GM18519 (cell line): ENCODE data around the gene RNF215.
"Not testable (repeated sequence)": the region's sequence is repeated elsewhere in the genome, so short reads cannot be mapped to it uniquely, and the experiment has no call there.

Experiments used
- ATAC-seq: cut with Tn5 transposase; IDR thresholded peaks from one replicate; pipeline ENCODE4 v1.9.1; 2021; ENCODE audit warnings: mild to moderate bottlenecking, moderate library complexity; ENCODE audit not compliant: unreplicated experiment, low FRiP score

The RNF215 gene

DNA sequence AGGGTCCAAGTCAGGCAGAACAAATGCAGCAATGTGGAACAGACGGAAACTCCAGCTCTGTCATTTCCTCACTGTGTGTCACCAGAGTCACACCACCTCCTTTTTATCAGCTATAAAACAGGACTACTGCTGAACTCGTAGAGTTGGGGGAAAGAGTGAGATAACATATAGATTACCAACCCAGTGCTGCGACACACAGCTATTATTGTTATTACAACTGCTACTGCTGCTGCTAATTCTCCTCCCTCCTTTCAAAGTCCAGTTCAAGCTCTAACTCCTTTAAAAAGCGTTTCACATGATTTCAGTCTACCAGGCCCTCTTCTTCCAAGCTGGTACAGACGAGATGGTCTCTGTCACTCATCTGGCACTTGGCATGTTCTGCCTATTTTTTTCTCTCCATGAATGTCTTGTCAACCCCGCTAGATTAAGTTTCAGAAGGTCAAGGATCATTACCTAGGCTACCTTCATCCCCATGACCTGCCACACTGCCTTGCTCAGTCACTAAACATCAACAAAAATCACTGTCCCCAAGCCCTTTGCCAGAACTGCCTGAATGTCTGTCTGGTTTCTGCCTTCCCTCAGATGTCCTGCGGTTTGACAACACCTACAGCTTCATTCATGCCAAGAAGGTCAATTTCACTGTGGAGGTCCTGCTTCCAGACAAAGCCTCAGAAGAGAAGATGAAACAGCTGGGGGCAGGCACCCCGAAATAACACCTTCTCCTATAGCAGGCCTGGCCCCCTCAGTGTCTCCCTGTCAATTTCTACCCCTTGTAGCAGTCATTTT, 34.7 kb upstream of the RNF215 start:
- ATAC-seq, result no peak

DNA sequence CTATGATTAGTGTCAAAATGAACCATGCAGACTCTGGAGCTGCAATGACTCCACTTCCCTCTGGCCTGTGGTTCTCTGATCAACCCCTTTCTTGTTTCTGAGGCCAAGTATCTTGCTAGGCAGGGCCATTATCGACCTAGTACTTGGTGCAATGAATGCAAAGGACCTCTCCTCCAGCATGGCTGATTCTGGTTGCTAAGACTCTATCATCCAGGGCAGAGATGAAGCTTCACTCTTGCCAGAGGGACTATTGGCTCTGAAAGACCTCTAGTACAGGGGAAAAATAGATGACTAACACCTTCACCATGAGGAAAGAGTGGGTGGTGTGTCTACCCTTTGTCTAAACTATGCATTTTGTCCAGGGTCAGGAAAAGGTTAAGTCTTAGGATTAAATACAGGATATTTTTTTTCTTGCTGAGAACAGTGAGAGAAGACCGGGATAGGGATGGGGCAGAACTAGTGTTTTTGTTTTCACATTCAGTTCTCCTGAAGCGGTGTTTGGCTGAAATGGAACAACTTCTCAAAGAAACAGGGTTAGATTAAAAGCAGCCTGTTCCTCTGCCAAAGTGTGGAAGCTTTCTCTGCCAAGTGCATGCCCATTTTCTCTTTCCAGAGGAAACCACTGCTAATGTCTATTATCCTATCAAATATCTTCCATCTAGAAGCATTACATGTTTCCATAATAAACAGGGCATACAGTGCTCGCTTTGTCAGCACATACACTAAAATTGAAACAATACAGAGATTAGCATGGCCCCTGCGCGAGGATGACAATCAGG, 33.3 kb upstream of the RNF215 start:
- no peak for ATAC-seq

DNA sequence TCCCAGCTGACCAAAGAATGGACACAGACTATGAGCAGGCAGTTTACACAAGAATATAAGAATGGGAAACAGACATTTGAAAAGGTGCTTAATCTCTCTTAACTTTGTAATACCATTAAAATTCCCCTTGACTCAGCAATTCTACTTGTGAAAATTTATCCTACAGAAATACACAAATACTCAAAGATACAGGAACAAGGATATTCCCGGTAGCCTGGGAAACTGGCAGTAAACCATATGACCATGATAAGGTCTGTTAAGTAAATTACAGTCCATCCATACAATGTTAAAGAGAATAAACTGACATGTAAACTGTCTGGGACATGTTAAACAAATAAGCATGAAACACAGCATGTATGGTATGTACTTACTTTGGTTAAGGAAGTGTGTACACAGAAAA, 29.6 kb upstream of the RNF215 start:
- no peak for ATAC-seq

DNA sequence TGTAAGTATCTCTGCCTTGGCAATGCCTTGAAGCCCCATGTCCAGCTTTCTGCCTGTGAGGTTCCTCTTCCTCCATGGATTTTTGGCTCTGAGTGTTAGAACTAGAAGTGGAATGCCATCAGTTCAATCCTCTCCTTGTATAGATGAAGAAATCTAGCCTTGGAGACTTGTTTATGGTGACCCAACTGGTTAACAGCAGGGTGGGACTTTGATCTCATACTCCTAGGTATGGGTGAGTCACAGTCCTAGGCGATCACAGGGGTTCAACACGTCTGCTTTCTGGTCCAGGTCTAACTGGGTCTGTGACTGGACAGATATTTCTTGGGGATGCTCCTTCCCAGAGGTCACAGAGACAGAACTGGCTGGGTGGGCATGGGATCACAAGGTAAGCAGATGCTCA, 29.2 kb upstream of the RNF215 start:
- ATAC-seq, result no peak

DNA sequence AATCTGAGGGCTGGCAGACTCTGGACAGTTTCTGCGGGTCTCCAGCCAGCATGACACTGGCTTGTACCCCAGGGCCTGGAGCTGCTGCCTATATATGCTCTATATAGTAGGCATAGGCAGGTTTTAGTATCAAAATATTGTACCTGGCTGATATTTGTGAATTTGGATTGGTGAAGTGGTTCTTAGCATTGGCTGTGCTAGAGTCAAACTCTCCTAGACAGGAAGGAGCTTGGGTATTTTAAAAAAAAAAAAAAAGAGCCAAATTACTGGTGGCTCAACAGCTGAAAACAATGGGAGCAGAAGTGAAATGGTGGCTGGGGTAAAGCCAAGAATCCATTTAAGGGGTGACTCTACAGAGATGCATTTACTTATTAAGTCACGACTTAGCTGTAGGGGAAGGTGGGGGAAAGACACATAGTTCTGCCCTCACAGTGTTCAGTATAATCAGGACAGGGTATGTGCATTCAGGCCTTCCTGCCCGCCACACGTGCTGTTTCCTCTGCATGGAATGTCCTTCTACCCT, 27.4 kb upstream of the RNF215 start:
- no peak for ATAC-seq

DNA sequence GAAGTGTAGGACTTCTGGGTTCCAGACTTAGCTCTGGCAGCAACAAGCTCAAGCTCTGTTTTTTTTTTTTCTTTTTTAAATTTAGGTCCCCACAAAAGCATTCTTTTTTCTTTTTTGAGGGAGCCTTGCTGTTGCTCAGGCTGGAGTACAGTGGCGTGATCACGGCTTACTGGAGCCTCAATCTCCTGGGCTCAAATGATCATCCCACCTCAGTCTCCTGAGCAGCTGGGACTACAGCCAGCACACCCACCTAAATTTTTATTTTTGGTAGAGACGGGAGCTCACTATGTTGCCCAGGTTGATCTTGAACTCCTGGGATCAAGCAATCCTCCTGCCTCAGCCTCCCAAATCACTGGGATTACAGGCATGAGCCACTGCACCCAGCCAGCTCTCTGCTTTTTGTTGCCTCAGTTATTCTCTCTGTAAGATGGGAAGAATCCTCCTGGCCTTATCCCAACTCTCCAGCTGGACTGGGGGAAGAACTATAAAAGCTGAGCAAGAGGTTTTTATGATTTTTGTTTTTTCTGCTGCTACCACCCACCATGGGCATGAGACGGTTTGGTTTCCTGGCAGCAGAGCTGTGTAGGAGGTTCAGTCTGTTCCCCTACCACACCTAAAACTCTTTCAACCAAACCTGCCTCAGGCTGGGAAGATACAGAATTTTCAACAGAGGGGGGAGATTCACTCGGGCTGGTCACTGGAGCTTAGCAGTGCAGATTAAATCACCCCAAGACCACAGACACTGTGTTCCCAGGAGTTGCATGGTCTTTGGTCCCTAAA, 26.7 kb upstream of the RNF215 start:
- no peak for ATAC-seq

DNA sequence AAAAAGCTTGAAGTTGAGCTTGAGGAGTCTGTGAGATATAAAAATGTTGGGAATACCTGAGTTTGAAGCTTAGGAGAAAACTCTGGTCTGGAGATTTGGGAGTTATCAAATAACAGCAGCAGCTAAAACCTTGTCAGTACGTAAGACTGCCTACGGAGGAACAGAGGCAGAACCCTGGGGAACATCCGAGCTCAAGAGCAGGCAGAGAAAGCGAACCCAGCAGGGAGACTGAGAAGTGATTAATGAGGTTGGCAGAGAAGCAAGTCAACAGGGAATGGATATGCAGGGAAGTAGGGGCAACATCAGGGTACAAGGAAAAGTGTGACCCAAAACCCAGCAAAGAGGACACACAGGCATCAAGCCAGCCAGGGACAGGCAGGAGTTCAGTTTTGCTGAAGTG, 25.8 kb upstream of the RNF215 start:
- ATAC-seq, result no peak

DNA sequence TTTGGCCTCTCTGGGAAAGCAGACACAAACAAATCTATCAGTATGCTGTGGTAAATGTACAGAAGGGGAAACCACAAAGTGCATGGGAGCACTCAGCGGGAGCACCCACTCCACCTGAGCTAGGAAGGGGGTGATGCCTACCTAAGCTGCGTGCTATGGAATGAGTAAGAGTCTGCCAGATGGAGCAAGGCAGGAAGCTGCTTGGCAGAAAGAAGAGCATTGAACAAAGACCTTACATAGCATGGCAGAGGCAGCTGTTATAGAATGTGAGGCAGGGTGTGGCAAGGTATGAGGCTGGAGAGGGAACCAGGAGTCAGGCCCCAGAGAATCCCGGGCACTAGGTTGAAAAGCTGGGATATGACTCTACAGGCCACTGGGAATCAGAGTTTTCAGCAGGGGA, 24.6 kb upstream of the RNF215 start:
- ATAC-seq, result no peak

DNA sequence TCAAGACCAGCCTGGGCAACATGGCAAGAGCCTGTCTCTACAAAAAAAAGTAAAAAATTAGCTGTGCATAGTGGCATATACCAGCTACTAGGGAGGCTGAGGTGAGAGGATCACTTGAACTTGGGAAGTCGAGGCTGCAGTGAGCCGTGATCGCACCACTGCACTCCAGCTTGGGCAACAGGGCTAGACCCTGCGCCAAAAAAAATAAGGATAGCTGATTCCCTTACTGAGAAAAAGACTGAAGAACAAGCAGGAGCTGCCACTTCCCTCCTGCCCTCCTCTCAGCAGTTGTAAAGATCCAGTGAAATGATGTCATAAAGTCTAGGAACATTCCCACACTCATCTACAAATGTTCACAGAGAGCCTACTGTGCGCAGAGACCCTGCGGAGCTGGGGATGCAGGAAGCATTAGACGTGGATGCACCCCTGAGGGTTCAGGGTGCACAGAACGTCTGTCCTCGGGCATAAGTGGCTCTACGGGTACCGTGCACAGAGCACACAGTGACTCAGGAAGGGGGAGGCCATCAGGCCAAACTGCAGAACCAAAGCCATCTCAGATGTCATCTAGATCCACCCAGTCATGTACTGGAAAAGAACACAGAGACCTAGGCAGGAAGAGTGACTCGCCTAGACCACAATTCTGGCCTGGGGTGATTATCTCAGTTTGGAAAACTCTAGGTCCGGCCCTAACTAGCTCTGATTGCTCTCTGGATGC, 21.3 kb upstream of the RNF215 start:
- no peak for ATAC-seq

DNA sequence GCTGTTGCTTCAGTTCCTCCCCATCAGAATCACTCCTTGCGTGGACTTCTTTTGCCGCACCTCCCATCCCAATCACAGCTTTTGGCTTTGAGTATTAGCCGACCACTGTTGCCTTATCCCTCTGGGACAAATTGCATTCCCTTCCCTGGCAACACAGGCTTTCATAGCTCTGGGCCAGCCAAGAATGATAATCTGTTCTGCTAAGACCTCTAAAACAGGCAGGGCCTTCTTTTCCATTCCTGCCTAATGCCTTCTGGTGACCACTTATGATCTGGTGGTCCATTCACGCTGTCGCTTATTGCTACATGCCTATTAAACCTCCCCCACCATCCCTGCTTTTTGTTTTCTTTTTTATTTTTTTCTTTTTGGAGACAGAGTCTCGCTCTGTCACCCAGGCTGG, 19.2 kb upstream of the RNF215 start:
- no peak for ATAC-seq

DNA sequence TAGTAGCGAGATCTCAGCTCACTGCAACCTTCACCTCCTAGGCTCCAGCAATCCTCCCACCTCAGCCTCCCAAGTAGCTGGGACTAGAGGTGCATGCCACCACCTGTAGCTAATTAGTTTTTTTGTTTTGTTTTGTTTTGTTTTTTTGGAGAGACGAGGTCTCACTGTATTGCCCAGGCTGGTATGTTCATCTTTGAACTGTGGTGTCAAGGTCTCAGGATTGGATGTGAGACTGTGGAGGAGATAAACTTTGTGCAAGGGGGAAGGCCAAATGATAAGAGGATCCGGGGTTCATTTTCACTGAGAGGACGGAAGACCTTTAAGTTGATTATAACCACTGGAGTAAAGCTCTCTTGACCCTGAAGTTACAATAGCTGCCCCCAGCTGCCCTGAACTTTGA, 18.5 kb upstream of the RNF215 start:
- no peak for ATAC-seq

DNA sequence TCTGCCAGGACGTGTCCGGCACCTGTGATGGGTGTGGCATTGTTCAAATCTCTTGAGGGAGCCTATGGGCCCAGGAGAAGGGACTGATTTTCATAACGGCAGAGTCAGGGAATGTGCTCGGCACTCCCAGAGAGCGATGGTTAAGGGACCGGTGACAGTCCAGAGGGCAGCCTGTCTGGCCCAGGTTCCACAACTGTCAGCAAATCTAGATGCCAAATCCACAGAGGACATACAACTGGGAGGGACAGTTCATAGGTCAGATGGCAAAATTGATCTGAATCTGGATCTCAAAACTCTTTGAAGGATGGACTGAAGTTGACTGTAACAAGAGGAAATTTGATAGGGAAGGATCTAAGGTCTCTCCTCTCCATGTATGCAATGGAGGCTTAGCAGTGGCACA, 17.1 kb upstream of the RNF215 start:
- no peak for ATAC-seq

DNA sequence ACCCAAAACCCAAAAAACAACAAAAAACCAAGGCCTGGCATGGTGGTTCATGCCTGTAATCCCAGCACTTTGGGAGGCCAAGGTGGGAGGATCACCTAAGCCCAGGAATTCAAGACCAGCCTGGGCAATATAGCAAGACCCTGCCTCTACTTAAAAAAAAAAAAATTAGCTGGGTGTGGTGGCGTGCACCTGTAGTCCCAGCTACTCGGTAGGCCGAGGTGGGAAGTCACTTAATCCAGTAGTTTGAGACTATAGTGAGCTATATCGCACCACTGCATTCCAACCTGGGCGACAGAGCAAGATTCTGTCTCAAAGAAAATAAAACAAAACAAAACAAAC, 15.5 kb upstream of the RNF215 start:
- not testable (repeated sequence) for ATAC-seq

DNA sequence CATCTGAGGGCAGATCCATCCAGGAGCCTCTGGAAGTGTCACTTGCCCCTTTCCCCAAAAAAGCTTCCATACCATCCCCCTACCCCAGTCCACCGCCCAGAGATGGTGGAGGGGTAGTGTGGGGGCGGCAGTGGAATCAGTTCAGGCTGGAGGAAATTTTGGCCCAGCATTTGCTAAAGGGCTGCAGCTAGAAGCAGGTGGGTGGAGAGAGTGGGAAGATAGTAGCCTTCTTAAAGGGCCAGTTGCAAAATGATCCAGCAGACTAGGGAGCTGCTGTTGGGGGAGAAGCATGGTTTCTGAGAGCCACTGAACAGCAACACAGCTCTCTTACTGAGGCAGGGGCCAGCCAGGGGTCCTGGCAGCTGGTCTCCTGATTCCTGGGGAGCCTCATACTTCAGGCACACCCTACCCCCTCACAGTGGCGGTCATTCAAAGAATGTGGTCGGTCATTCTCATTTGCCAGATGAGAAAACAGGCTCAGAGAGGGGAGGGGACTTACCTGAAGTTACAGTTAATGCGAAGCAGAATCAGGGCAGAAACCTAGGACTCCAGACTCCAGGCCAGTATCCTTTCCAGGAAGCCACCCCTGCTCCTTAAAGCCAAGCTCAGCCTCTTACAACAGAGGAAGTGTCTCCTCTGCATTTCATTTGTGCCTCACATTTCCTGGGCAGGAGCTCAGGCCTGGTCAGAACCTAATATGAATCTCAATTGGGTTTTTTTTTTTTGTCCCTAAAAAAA, 15.0 kb upstream of the RNF215 start:
- ATAC-seq, result no peak

DNA sequence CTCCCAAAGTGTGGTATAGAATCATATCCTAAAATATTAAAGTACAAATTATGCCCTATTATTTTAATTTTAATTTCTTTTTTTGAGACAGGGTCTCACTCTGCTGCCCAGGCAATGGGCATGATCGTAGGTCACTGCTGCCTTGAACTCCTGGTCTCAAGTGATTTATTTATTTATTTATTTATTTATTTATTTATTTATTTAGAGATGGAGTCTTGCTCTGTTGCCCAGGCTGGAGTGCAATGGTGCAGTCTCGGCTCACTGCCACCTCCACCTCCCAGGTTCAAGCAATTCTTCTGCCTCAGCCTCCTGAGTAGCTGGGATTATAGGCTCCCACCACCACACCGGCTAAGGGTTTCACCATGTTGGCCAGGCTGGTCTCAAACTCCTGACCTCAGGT, 13.8 kb upstream of the RNF215 start:
- not testable (repeated sequence) for ATAC-seq

DNA sequence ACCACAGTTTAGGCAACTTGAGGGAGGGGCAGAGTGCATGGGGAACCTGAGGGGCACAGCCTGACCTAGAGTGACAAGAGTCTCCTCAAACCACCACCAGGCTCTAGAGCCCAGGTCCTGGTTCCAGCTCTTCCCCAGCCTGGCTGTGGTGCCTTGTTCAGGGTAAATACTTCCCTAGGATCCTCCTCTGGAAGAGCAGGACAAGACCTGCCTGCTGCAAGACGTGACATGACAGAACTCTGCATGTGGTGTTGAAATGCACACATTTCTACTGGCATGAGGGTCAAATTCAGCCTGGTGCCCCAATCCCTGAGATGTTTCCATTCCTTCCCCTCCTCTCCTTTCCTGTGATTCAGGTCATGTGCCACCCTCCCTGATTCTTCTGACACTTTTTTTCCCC, 12.9 kb upstream of the RNF215 start:
- no peak for ATAC-seq

DNA sequence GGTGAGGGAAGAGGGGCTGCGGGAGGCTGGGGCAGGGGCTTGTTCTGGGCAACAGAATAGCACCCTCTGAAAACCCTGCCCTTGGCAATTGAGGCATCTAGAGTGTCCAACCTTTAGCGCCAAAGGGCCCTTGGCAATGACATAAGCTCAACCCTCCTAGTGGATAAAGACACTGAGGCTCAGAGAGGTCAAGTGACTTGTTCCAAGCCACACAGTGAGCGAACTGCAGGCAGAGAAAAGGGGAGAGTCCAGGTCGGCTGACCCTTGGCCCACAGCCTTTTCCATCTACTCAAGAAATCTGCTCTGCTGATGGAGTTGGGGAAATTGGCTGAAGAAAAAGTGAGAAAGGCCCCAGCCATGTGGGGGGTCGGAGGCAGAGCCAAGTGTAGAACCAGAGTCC, 12.5 kb upstream of the RNF215 start:
- ATAC-seq, result no peak

DNA sequence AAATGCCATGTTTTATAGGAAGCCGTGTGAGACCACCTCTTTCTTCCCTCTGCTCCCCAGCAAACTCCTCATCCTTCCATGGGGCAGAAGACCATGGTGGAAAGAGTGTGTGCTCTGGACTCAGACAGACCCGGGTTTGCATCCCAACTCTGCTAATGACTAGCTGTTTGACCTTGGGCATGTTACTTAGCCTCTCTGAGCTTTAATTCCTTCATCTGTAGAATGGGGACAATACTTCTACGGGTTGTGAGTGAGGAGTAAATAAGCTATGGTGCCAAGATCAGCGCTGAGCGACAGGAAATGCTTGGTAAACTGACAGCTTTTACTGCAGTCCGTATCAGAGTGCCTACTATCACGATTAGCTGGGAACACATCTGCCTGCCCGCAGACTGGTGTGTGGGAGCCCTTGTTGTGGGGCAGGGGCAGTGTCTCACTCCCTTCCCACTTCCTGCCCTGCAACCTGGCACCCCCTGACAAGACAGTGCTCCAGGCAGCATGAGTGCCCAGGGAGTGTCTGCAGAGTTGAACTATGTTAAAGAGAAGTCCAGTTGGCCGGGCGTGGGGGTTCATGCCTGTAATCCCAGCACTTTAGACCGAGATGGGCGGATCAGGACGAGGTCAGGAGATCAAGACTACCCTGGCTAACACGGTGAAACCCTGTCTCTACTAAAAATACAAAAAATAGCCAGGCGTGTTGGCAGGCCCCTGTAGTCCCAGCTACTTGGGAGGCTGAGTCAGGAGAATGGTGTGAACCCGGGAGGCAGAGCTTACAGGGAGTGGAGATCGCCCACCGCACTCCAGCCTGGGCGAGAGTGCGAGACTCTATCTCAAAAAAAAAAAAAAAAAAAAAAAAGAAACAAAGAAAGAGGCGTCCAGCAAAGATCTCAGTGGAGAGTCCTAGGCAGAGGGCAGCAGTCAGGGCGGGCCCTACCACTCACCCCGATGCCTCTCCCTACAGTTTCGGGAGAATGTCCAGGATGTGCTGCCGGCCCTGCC, 11.8 kb upstream of the RNF215 start:
- ATAC-seq, result no peak
